HFFc6 (cell line): ENCODE data around the gene SEPSECS. TPM values are rescaled to one million over a fixed set of nuclear protein-coding genes. Genes with fewer than 3 reads are reported as not detected.

Experiments used
- DNase-seq: peaks from one replicate; pipeline ENCODE4 v3.0.0-alpha.2; 2018
- H3K27ac Mint-ChIP-seq: 2 replicates; pipeline ENCODE4 v1.8.0; 2020; ENCODE audit warnings: mild to moderate bottlenecking, mixed read lengths
- H3K27me3 Mint-ChIP-seq: 2 replicates; pipeline ENCODE4 v1.8.0; 2021; ENCODE audit warnings: mild to moderate bottlenecking, moderate library complexity, mixed read lengths; ENCODE audit not compliant: insufficient read depth
- H3K36me3 Mint-ChIP-seq: 2 replicates; pipeline ENCODE4 v1.8.0; 2021; ENCODE audit warnings: low read depth, mixed read lengths
- H3K4me1 Mint-ChIP-seq: 2 replicates; pipeline ENCODE4 v1.8.0; 2020; ENCODE audit warnings: low read depth, mixed read lengths
- H3K4me3 Mint-ChIP-seq: 2 replicates; pipeline ENCODE4 v1.8.0; 2020; ENCODE audit warnings: mild to moderate bottlenecking, moderate library complexity, mixed read lengths
- H3K9me3 Mint-ChIP-seq: 2 replicates; pipeline ENCODE4 v1.8.0; 2020; ENCODE audit warnings: mild to moderate bottlenecking, mixed read lengths
- CTCF ChIP-seq: fragments of 200-600 bp; sonication (generic); IDR thresholded peaks from 2 replicates; pipeline ENCODE4 v1.5.0; 2021; ENCODE audit warnings: antibody characterized with exemption, mild to moderate bottlenecking
- total RNA-seq, 6 experiments: library from RNA; stranded (reverse); fragmentation: NEBNext Ultra II Directional; extraction: Animal tissue kit (Norgen Biotek cat#: 25700); gene quantifications; 2 replicates in 1 of 6; 3 replicates in 5 of 6; pipeline ENCODE4 v1.2.3, GENCODE V29; 2021

SEPSECS gene
- total RNA-seq, 6 experiments from 2014 or later: 4.5 to 6.2 (median 5.4) TPM

GRCh38 chr4:25142468-25142867 is 17.8 kb downstream of the SEPSECS start:
- no peak for DNase-seq
- H3K4me3 Mint-ChIP-seq: no peak overlapping the region
- H3K36me3 Mint-ChIP-seq: peaks cover 14% of the 10 kb centered on the region
- no peak for TF ChIP-seq CTCF
- no peaks in the 10 kb centered on the region; the same call in 1 of the 2 replicates for H3K27me3 Mint-ChIP-seq
- no peaks in the 10 kb centered on the region for H3K4me1 Mint-ChIP-seq
- no peak overlapping the region for H3K27ac Mint-ChIP-seq
- H3K9me3 Mint-ChIP-seq: no peaks in the 10 kb centered on the region

GRCh38 chr4:25141592-25141991 is 18.7 kb downstream of the SEPSECS start:
- no peak for DNase-seq
- H3K4me3 Mint-ChIP-seq: no peak overlapping the region
- H3K9me3 Mint-ChIP-seq: no peaks in the 10 kb centered on the region
- no peaks in the 10 kb centered on the region for H3K4me1 Mint-ChIP-seq
- H3K36me3 Mint-ChIP-seq: peaks cover 22% of the 10 kb centered on the region
- H3K27ac Mint-ChIP-seq: no peak overlapping the region
- TF ChIP-seq CTCF: no peak
- no peaks in the 10 kb centered on the region for H3K27me3 Mint-ChIP-seq

- DNase-seq: no peak
- Mint-ChIP-seq H3K9me3 (no peaks in the 10 kb centered on the region), H3K4me3 (no peak overlapping the region), H3K27ac (no peak overlapping the region), H3K4me1 (peaks cover 12% of the 10 kb centered on the region), H3K27me3 (no peaks in the 10 kb centered on the region), H3K36me3 (peaks cover 30% of the 10 kb centered on the region)
- TF ChIP-seq CTCF: no peak
Observed at GRCh38 chr4:25133132-25133531, 27.1 kb downstream of the SEPSECS start.

GRCh38 chr4:25131926-25132325 is 28.3 kb downstream of the SEPSECS start:
- H3K4me3 Mint-ChIP-seq: no peak overlapping the region
- no peaks in the 10 kb centered on the region for H3K27me3 Mint-ChIP-seq
- no peak for TF ChIP-seq CTCF
- H3K9me3 Mint-ChIP-seq: no peaks in the 10 kb centered on the region
- H3K27ac Mint-ChIP-seq: no peak overlapping the region
- no peak for DNase-seq
- H3K36me3 Mint-ChIP-seq: peaks cover 21% of the 10 kb centered on the region
- H3K4me1 Mint-ChIP-seq: peaks cover 12% of the 10 kb centered on the region

GRCh38 chr4:25131381-25131780 is 28.9 kb downstream of the SEPSECS start:
- Mint-ChIP-seq H3K27me3 (no peaks in the 10 kb centered on the region), H3K4me3 (no peak overlapping the region), H3K36me3 (peaks cover 16% of the 10 kb centered on the region), H3K9me3 (no peaks in the 10 kb centered on the region), H3K27ac (no peak overlapping the region), H3K4me1 (peaks cover 12% of the 10 kb centered on the region)
- DNase-seq: no peak
- no peak for TF ChIP-seq CTCF

GRCh38 chr4:25129917-25130316 is 30.3 kb downstream of the SEPSECS start:
- H3K27me3 Mint-ChIP-seq: no peaks in the 10 kb centered on the region
- H3K9me3 Mint-ChIP-seq: no peaks in the 10 kb centered on the region
- H3K36me3 Mint-ChIP-seq: peaks cover 4% of the 10 kb centered on the region; the same call in 1 of the 2 replicates
- no peak overlapping the region for H3K27ac Mint-ChIP-seq
- DNase-seq: no peak
- no peak overlapping the region for H3K4me3 Mint-ChIP-seq
- peaks cover 12% of the 10 kb centered on the region for H3K4me1 Mint-ChIP-seq
- no peak for TF ChIP-seq CTCF
